Activated T-helper 2 cell treated with anti-CD3 and anti-CD28 coated beads, Interferon-gamma antibody, Interleukin-2, Interleukin-4, amounts not matched to agents 10 μg/mL and 5 μg/mL and 100 μg/mL, durations not matched to agents 14 hours and 24 hours and 36 hours (primary cell): ENCODE data around the gene DUSP14. TPM values are rescaled to one million over a fixed set of nuclear protein-coding genes. Genes with fewer than 3 reads are reported as not detected.
"Not testable (repeated sequence)": the region's sequence is repeated elsewhere in the genome, so short reads cannot be mapped to it uniquely, and the experiment has no call there.

Source experiments
- DNase-seq: peaks from one replicate; pipeline ENCODE4 v3.0.0; 2021; ENCODE audit warnings: low spot score
- H3K27ac Mint-ChIP-seq: one replicate; pipeline ENCODE4 v1.8.0; 2021; ENCODE audit warnings: mixed read lengths
- H3K27me3 Mint-ChIP-seq: one replicate; pipeline ENCODE4 v1.8.0; 2021; ENCODE audit warnings: low read depth, mixed read lengths
- H3K36me3 Mint-ChIP-seq: one replicate; pipeline ENCODE4 v1.8.0; 2021; ENCODE audit warnings: low read depth, mixed read lengths
- H3K4me1 Mint-ChIP-seq: one replicate; pipeline ENCODE4 v1.8.0; 2021; ENCODE audit warnings: low read depth, mixed read lengths
- H3K4me3 Mint-ChIP-seq: one replicate; pipeline ENCODE4 v1.8.0; 2021; ENCODE audit warnings: low read depth, mild to moderate bottlenecking, moderate library complexity, mixed read lengths
- H3K9me3 Mint-ChIP-seq: one replicate; pipeline ENCODE4 v1.8.0; 2021; ENCODE audit warnings: mixed read lengths
- intact Hi-C: fragments of 100-400 bp; cut with micrococcal nuclease; formaldehyde crosslinking; loops from one replicate; pipeline ENCODE4 v1.15.1; 2023
- total RNA-seq: library from RNA; stranded (reverse); gene quantifications from 2 replicates; pipeline ENCODE4 v1.2.3, GENCODE V29; 2022

The DUSP14 gene
- total RNA-seq, 1 donor from 2014 or later: 19.5 TPM

GRCh38 chr17:37510056-37510455 lies 20.4 kb downstream of the DUSP14 start:
- Mint-ChIP-seq H3K4me3 (no peak overlapping the region), H3K9me3 (no peaks in the 10 kb centered on the region), H3K27me3 (no peaks in the 10 kb centered on the region), H3K4me1 (peaks cover 11% of the 10 kb centered on the region), H3K36me3 (peaks cover 22% of the 10 kb centered on the region), H3K27ac (no peak overlapping the region)
- intact Hi-C loops: no loop called here
- no peak for DNase-seq

DNA sequence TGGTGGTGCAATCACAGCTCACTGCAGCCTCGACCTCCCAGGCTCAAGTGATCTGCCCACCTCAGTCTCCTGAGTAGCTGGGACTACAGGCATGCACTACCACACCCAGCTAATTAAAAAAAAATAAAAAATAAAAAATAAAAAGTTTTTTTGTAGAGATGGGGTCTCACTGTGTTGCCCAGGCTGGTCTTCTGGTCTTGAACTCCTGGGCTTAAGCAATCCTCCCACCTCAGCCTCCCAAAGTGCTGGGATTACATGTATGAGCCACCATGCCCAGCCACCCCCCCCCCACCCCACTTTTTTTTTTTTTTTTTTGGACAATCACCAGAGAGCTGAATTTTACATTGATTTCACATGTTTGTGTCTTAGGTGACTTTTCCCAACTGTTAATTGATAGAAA lies 22.0 kb downstream of the DUSP14 start:
- H3K9me3 Mint-ChIP-seq, intact Hi-C loops, H3K4me1 Mint-ChIP-seq, H3K4me3 Mint-ChIP-seq, H3K27me3 Mint-ChIP-seq, H3K27ac Mint-ChIP-seq, DNase-seq: not testable (repeated sequence)
- peaks cover 31% of the 10 kb centered on the region for H3K36me3 Mint-ChIP-seq

GRCh38 chr17:37512442-37513068 lies 22.9 kb downstream of the DUSP14 start:
- no peak for DNase-seq
- Mint-ChIP-seq H3K27me3 (no peaks in the 10 kb centered on the region), H3K36me3 (peaks cover 38% of the 10 kb centered on the region), H3K9me3 (no peaks in the 10 kb centered on the region), H3K4me3 (no peak overlapping the region), H3K4me1 (peaks cover 2% of the 10 kb centered on the region), H3K27ac (no peak overlapping the region)
- intact Hi-C loops: no loop called here

DNA sequence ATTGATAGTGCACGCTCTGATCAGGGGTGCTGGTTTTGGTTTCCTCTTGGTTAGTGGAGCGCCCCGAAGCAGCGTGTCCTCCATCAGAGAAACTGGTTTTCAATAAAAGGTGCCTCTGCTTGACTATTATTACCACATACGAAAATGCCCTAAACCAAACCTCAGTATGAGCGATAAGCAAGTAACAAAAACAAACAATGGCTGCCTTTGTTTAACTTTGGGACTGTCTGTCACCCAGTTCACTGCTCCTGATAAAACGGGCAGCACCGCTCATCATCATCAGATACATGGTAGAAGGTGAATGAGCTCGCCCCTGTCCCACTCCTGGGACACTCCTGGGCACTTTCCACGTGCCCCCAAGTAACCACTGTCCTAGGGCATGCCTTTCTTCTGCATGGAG lies 24.0 kb downstream of the DUSP14 start:
- peaks cover 2% of the 10 kb centered on the region for H3K4me1 Mint-ChIP-seq
- H3K27me3 Mint-ChIP-seq: no peaks in the 10 kb centered on the region
- H3K9me3 Mint-ChIP-seq: no peaks in the 10 kb centered on the region
- DNase-seq: no peak
- intact Hi-C loops: no loop called here
- peaks cover 49% of the 10 kb centered on the region for H3K36me3 Mint-ChIP-seq
- H3K27ac Mint-ChIP-seq: no peak overlapping the region
- no peak overlapping the region for H3K4me3 Mint-ChIP-seq

DNA sequence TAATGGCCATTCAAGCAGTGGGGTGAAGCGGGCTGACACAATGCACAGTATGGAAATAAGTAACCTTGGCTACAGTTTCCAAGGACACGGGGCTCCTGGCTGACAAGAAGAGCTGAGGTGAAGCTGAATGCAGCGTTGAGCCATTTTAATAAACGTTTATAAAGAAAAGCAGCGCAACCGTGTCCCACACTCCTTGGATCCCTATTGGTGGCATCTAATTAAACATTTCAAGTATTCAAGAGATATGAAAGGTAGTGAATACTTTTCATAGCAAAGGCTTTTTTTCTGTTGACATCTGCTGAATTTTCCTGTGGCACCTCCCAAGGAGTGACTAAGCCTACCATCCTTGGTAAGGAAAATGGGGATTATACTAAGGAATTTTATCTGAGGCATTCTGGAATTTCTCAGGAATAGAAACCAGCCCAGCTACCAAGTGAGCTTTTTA lies 26.5 kb downstream of the DUSP14 start:
- peaks cover 61% of the 10 kb centered on the region for H3K36me3 Mint-ChIP-seq
- peaks cover 8% of the 10 kb centered on the region for H3K4me1 Mint-ChIP-seq
- H3K9me3 Mint-ChIP-seq: no peaks in the 10 kb centered on the region
- H3K27ac Mint-ChIP-seq: no peak overlapping the region
- no peak for DNase-seq
- intact Hi-C loops: no loop called here
- H3K4me3 Mint-ChIP-seq: no peak overlapping the region
- no peaks in the 10 kb centered on the region for H3K27me3 Mint-ChIP-seq

GRCh38 chr17:37517881-37518280 lies 28.2 kb downstream of the DUSP14 start:
- Mint-ChIP-seq H3K9me3 (no peaks in the 10 kb centered on the region), H3K27me3 (no peaks in the 10 kb centered on the region), H3K4me1 (peaks cover 8% of the 10 kb centered on the region), H3K36me3 (peaks cover 57% of the 10 kb centered on the region), H3K27ac (no peak overlapping the region), H3K4me3 (no peak overlapping the region)
- no peak for DNase-seq
- intact Hi-C loops: no loop called here

DNA sequence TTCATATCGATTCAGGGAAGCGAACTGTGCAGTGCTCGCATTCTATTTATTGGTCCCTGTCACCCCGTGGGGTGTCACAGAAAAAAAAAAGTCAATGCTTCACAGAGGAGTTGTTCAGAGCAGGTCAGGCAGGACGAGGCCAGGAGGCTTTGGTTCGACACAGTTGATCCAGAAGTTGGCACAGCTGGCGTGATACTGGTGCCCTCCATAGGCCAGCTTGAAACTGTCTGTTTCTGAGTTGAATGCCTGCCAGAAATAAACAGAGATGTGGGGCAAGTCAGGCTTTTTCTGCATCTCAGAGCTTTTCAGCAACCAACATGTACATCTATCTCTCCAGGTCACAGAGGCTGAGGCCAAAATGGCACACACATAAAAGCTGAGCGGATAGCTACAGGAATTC lies 29.1 kb downstream of the DUSP14 start:
- intact Hi-C loops: no loop called here
- Mint-ChIP-seq H3K4me1 (peaks cover 8% of the 10 kb centered on the region), H3K36me3 (peaks cover 53% of the 10 kb centered on the region), H3K4me3 (no peak overlapping the region), H3K27ac (no peak overlapping the region), H3K9me3 (no peaks in the 10 kb centered on the region), H3K27me3 (no peaks in the 10 kb centered on the region)
- no peak for DNase-seq

DNA sequence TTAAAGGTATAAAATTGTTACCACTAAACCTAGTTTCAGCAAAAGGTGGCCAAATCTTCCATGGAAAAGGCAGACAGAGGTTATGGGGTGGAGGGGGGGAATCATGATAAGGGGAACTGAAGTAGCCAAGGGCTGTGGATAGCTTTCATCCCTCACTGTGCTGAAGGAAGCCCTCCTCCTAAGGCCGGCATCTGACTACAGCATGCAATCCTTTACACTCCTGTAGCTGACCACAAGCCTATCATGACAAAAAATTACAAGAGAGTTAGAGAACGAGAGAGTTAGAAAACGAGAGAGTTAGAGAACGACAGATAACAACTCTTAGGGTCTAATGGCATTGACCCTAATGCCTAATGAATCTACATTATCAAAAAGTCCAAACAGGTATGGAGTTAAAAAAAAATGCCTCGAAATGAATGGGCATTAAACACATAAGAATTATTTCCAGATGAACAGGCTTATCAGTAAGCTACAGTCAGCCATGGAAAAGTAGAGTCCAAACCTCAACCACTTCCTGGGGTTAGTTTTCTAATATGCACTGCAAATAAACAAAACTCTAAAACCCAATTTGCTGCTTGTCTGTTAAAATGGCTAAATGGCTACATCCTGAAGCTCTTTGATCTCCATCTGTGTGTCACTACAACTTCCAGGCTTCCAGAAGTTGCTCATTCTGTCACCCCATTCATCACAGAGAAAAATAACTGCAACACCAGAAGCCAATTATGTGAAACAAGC lies 29.7 kb downstream of the DUSP14 start:
- Mint-ChIP-seq H3K27ac (peak overlapping the region; percentile 42), H3K4me1 (peaks cover 8% of the 10 kb centered on the region), H3K36me3 (peaks cover 55% of the 10 kb centered on the region), H3K4me3 (no peak overlapping the region), H3K9me3 (no peaks in the 10 kb centered on the region), H3K27me3 (no peaks in the 10 kb centered on the region)
- intact Hi-C loops: no loop called here
- DNase-seq: no peak

DNA sequence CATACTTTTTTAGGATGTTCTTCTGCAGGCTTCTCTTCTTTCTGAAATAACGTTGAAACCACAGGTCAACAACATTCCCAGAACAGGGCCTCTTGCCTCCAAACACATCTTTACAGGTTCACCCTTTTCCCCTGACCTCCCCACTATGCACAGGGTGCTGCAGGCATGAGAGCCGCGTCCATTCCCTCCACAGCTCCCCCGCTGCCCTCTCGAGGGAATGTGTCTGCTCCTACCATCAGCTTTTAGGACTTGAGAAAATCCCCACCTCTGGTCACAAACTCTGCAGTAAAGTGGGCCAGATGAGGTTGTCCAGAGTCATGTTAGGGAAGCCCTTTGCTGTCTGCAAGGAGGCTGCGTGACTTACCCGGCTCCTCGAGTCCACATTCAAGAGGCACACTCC lies 30.5 kb downstream of the DUSP14 start:
- H3K27me3 Mint-ChIP-seq: no peaks in the 10 kb centered on the region
- no peaks in the 10 kb centered on the region for H3K9me3 Mint-ChIP-seq
- H3K36me3 Mint-ChIP-seq: peaks cover 59% of the 10 kb centered on the region
- H3K27ac Mint-ChIP-seq: no peak overlapping the region
- DNase-seq: no peak
- intact Hi-C loops: no loop called here
- peaks cover 8% of the 10 kb centered on the region for H3K4me1 Mint-ChIP-seq
- no peak overlapping the region for H3K4me3 Mint-ChIP-seq

GRCh38 chr17:37521821-37522220 lies 32.1 kb downstream of the DUSP14 start:
- no peak overlapping the region for H3K4me3 Mint-ChIP-seq
- DNase-seq: no peak
- intact Hi-C loops: no loop called here
- H3K36me3 Mint-ChIP-seq: peaks cover 53% of the 10 kb centered on the region
- no peak overlapping the region for H3K27ac Mint-ChIP-seq
- H3K4me1 Mint-ChIP-seq: peaks cover 8% of the 10 kb centered on the region
- H3K27me3 Mint-ChIP-seq: no peaks in the 10 kb centered on the region
- no peaks in the 10 kb centered on the region for H3K9me3 Mint-ChIP-seq

GRCh38 chr17:37523715-37524219 lies 34.1 kb downstream of the DUSP14 start:
- Mint-ChIP-seq H3K4me3 (no peak overlapping the region), H3K27me3 (no peaks in the 10 kb centered on the region)

DNA sequence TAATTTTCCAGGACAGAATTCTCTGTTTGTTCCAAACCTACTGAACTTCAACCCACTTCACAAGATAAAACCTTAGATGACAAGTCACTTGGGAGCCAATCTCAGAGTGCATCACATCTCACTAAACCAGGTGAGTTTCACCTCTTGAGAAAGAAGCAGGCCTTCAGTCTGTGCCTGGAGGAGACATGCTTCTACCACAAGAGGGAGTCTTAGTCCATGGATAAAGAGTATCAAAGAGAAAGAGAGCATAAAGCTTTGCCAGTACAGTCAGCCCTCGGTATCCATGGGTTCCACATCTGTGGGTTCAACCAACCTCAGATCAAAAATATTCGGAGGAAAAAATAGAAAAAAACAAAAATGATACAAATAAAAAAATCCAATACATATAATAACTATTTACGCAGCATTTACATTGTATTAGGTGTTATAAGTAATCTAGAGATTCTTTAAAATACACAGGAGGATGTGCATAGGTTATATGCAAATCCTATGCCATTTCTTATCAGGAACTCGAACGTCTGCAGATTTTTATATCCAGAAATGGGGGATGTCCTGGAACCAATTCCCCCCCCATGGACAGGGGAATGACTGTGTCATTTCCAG lies 37.7 kb downstream of the DUSP14 start:
- Mint-ChIP-seq H3K36me3 (peaks cover 59% of the 10 kb centered on the region), H3K4me1 (no peaks in the 10 kb centered on the region), H3K4me3 (no peak overlapping the region), H3K27me3 (no peaks in the 10 kb centered on the region), H3K9me3 (no peaks in the 10 kb centered on the region), H3K27ac (no peak overlapping the region)
- intact Hi-C loops: loop anchor here (5.0 kb wide), 1 partner anchor 265 kb away; no protein-coding TSS in a partner anchor
- no peak for DNase-seq

More at GRCh38 chr17:37523715-37524219, 34.1 kb downstream of the DUSP14 start:
- Mint-ChIP-seq H3K4me1 (peaks cover 8% of the 10 kb centered on the region), H3K36me3 (peaks cover 50% of the 10 kb centered on the region), H3K27ac (peak overlapping the region; percentile 23), H3K9me3 (no peaks in the 10 kb centered on the region)
- intact Hi-C loops: no loop called here
- DNase-seq: no peak

- no peaks in the 10 kb centered on the region for H3K9me3 Mint-ChIP-seq
- no peaks in the 10 kb centered on the region for H3K4me1 Mint-ChIP-seq
- no peaks in the 10 kb centered on the region for H3K27me3 Mint-ChIP-seq
- H3K4me3 Mint-ChIP-seq: no peak overlapping the region
- no peak for DNase-seq
- peaks cover 55% of the 10 kb centered on the region for H3K36me3 Mint-ChIP-seq
- no peak overlapping the region for H3K27ac Mint-ChIP-seq
- intact Hi-C loops: no loop called here
Measured at GRCh38 chr17:37530420-37530819, 40.7 kb downstream of the DUSP14 start.
